OCI-M1 (cell line): ENCODE results near the gene FLVCR2.
"Not testable (repeated sequence)": the region's sequence is repeated elsewhere in the genome, so short reads cannot be mapped to it uniquely, and the experiment has no call there.

Experiments
- DNase-seq: peaks from one replicate; lab custom pipeline; 2025; lab: John Stamatoyannopoulos, UW

The FLVCR2 gene

DNA sequence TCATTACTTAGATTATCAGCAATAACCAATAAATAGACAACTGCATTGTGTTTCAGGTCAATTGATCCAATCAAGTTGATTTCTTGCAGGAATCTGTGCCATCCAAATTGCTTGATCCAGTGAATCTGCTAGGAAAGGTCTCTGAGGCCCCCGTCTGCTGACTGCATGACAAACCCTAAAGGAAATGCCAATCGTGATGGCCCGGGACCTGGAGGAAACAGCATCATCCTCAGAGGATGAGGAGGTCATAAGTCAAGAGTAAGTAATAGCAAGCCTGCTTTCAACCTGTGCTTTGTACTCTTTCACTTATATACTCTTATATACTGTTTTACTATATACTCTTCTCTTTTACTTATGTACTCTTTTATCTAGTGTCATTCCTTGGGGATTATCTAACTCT is 84.5 kb downstream of the FLVCR2 start:
- DNase-seq: no peak

DNA sequence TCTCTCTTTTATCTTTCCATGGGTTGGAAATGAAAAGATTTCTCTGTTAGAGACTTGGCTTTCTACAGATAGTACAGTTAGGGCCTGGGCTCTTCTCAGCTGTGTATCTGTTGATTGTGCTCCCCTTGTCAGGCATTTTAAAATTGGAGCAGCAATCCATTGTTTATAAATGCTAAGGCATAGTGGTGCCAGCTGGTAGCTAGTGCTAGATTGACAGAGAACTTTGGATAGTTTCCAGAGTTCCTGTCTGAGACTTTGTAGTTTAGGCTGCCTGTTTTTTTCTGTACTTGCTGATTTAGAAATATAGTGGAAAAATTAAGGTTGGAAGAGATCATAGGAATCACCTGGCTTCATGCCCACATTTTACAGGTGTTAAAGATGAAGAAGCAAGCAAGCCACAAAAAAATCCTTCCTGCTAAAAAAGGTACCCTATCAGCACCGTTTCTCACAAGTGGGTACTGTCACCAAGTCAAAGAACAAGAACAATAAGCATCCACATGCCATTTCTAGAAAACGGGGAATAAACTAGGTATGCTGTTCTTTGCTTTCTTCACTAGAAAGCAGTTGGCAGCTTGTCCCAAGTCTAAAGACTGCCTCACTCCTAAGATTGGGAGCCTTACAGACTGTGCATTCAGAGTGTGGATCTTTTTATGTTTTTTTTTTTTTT is 88.8 kb downstream of the FLVCR2 start:
- no peak for DNase-seq

- DNase-seq: no peak
Measured at GRCh38 chr14:75672605-75673192, 94.3 kb downstream of the FLVCR2 start.

GRCh38 chr14:75673345-75674035 is 95.1 kb downstream of the FLVCR2 start:
- no peak for DNase-seq

DNA sequence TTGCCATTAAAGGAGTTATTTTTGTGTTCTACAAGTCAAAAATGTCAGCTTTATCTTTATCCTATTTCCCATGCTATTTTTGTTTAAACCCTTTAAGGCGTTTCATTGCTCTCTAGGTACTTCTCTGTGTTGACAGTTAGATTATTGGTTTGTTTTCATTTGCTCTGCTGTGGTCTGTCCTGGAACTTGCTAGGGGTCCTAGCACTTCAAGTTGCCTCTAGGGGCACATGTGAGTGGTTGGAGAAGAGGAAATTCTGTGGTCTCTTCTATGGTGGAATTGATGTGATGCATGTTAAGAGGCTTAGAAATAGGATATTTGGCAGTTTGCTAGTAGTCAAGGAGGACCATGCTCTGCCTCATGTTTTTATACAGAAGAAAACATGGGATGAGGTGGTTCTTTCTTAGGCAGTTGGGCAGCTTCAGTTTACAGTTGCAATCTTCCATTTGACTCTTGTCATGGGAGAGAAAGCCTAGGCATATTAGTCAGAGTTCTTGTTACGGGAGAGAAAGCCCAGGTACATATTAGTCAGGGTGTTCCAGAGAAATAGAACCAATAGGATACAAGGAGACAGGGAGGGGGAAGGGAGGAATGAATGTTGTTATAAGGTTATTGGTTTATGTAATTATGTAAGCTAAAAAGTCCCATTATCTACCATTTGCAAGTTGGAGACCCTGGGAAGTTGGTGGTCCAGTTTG is 97.0 kb downstream of the FLVCR2 start:
- peak; percentile 8 for DNase-seq

DNA sequence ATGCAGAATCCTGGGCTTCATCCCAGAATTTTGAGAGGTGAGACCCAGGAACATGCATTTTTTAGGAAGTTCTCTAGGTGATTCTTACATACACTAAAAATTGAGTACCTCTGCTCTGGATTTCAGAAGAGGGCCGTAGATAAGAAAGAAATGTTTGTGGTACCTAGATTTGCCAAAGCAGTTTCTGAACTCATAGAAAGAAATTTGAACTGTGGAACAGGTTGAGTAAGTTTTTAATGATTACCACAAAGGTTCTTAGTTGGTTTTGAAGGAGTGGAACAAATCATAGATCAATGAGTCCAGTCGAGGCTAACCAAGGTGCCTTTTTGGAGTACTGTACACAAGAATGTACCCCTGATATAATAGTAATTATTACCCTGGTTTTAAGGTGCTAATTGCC is 107.5 kb downstream of the FLVCR2 start:
- DNase-seq: no peak

DNA sequence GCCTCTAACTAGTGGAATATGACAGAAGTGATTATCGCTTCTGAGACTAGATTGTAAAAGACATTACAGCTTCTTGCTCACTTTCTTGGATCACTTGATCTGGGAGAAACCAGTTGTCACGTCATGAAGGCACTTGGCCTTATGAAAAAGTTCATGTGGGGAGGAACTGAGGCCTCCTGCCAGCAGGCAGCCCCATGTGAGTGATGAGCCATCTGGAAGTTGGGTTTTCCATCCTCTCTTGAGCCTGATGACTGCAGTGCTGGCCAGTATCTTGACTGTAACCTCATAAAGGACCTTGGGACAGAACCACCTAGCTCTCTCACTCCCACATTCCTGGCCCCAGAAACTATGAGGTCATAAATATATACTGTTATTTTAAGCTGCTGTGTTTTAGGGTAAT is 110.6 kb downstream of the FLVCR2 start:
- DNase-seq: no peak

DNA sequence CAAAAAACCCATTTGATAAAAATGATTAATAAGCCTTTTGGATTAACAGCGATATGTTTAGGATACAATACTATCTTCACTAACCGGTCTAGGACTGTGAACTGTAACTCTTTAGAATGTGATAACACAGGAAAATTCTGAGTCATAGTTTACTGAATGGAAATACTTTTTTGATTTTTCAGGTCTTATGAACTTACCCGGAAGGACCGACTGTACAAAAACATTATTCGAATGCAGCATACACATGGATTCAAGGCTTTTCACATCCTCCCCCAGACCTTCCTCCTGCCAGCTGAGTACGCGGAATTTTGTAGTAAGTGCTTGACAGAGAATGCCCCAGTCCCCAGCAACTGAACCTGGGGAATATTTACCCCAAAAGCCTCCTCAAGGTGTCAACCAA is 111.6 kb downstream of the FLVCR2 start:
- no peak for DNase-seq

- DNase-seq: not testable (repeated sequence)
Measured at GRCh38 chr14:75695025-75695424, 116.6 kb downstream of the FLVCR2 start.

GRCh38 chr14:75697386-75697785 is 119.0 kb downstream of the FLVCR2 start:
- no peak for DNase-seq
